Tibial nerve (tissue), 4 donors: Measurements from ENCODE around the gene ST8SIA3. TPM values are rescaled to one million over a fixed set of nuclear protein-coding genes. Genes with fewer than 3 reads are reported as not detected.

Experiments
- DNase-seq, 2 donors: peaks; one replicate each; pipeline ENCODE4 v3.0.0-alpha.2; 2019; ENCODE audit warnings: low spot score in 2 of 2
- H3K27ac ChIP-seq, 4 donors: fragments of 200-600 bp; sonication (generic) in 3 of 4; one replicate each; pipeline ENCODE4 v1.5.1; 2017 to 2019; ENCODE audit warnings: mild to moderate bottlenecking in 1 of 4
- H3K27me3 ChIP-seq, 2 donors: fragments of 200-600 bp; sonication (generic) in 1 of 2; one replicate each; pipeline versions ENCODE4 v1.5.1 to v1.6.0; 2017 to 2019
- H3K36me3 ChIP-seq, 3 donors: fragments of 200-600 bp; sonication (generic); one replicate each; pipeline ENCODE4 v1.5.1; 2018 to 2019
- H3K4me1 ChIP-seq, 4 donors: fragments of 200-600 bp; sonication (generic) in 3 of 4; one replicate each; pipeline ENCODE4 v1.5.1; 2017 to 2019
- H3K4me3 ChIP-seq, 4 donors: fragments of 200-600 bp; sonication (generic) in 3 of 4; one replicate each; pipeline ENCODE4 v1.5.1; 2017 to 2019; ENCODE audit warnings: mild to moderate bottlenecking in 1 of 4, moderate library complexity in 1 of 4
- H3K9me3 ChIP-seq, 4 donors: fragments of 200-600 bp; sonication (generic) in 3 of 4; one replicate each; pipeline ENCODE4 v1.5.1; 2017 to 2019
- EP300 ChIP-seq, 2 donors: sonication (generic); formaldehyde crosslinking; IDR thresholded peaks; one replicate each; pipeline ENCODE4 v1.6.1; 2017; ENCODE audit warnings: antibody characterized with exemption in 2 of 2, mild to moderate bottlenecking in 1 of 2
- POLR2A ChIP-seq, 2 donors: fragments of 450-650 bp; IDR thresholded peaks; one replicate each; pipeline ENCODE4 v1.6.1; 2017; ENCODE audit warnings: antibody characterized with exemption in 2 of 2, mild to moderate bottlenecking in 2 of 2, moderate library complexity in 2 of 2
- WGBS, 2 donors: methylation state at CpG; one replicate each; pipeline ENCODE4 v1.1.5; 2018; 5-methylcytosine and 5-hydroxymethylcytosine counted together
- total RNA-seq, 4 donors: library from RNA; depleted of rRNA; stranded (reverse); fragments of >200 nt; gene quantifications; one replicate each; pipeline ENCODE4 v1.1.0, GENCODE V29; 2016
- TF ChIP-seq, protein P1 (sequence below), 5 experiments: fragments of 200-600 bp in 3 of 5; fragments of 450-650 bp in 2 of 5; sonication (generic) in 3 of 5; IDR thresholded peaks; one replicate each; pipeline ENCODE4 v1.5.1; 2016 to 2019; ENCODE audit warnings: antibody characterized with exemption in 5 of 5, mild to moderate bottlenecking in 3 of 5, moderate library complexity in 2 of 5

ST8SIA3 gene
- total RNA-seq, 4 donors from 2014 or later: not detected

DNA sequence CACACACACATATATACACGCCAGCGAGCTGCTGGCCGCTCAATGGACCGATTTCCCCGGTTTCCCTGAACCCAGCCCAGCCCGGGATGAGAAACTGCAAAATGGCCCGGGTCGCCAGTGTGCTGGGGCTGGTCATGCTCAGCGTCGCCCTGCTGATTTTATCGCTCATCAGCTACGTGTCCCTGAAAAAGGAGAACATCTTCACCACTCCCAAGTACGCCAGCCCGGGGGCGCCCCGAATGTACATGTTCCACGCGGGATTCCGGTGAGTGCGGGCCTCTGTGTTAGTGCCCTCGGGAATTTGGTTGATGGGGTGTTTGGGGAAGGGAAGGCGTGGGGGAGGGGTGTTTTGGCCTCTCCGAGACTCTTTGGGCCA is 392 bp downstream of the ST8SIA3 start:
- 0 to 3% methylated on average over 5 to 22 of the region's 23 CpGs for WGBS, 2 donors
- TF ChIP-seq, protein P1, sequence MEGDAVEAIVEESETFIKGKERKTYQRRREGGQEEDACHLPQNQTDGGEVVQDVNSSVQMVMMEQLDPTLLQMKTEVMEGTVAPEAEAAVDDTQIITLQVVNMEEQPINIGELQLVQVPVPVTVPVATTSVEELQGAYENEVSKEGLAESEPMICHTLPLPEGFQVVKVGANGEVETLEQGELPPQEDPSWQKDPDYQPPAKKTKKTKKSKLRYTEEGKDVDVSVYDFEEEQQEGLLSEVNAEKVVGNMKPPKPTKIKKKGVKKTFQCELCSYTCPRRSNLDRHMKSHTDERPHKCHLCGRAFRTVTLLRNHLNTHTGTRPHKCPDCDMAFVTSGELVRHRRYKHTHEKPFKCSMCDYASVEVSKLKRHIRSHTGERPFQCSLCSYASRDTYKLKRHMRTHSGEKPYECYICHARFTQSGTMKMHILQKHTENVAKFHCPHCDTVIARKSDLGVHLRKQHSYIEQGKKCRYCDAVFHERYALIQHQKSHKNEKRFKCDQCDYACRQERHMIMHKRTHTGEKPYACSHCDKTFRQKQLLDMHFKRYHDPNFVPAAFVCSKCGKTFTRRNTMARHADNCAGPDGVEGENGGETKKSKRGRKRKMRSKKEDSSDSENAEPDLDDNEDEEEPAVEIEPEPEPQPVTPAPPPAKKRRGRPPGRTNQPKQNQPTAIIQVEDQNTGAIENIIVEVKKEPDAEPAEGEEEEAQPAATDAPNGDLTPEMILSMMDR (IDR thresholded peaks at IDR 0.05): no peak
- TF ChIP-seq EP300 (IDR thresholded peaks at IDR 0.05): no peak
- no peak for TF ChIP-seq POLR2A (IDR thresholded peaks at IDR 0.05)
- no peak for DNase-seq

DNA sequence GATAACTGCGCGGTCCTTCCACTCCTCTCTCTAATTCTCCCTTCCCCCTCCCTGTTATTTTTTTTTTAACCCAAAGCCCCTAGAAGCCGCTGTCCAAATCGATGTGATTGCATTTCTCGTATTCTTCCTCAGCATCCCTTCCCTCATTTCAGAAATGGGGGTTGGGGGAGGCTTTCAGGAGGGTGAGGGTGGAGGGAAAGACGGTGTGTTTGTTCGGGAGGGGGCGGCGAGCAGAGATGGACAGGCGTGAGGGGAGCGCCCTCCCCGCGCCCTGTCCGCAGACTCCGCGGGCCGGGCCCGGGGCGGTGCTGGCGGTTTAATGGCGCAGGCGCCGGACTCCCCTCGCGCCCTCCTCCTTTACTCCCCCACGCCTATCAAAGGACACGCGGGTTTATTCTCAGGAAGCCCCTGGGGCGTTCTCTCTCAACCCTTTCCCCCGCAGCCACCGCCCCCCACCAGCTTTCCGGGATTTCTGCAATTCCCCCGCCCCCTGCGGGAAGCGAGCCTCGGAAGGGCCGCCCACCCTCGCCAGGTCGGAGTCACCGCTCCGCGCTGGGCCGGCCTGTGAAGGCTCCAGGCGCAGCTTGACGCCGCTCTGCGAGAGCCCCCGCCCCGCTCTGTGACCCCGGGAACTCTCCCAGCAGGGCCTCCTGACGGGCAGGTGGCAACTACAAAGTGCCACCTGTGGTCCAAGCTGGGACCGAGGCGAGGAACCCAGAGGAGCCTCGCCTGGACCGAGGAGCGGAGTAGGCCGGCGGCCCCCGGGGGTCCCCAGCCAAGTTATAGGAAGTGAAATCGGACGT is 981 bp downstream of the ST8SIA3 start:
- H3K9me3 ChIP-seq: peaks cover 0 to 15% (median 0%) of the 10 kb centered on the region in 4 donors
- peaks cover 0 to 22% (median 0%) of the 10 kb centered on the region in 4 donors for H3K4me1 ChIP-seq
- no peak for DNase-seq
- TF ChIP-seq, protein P1 (IDR thresholded peaks at IDR 0.05): no peak
- TF ChIP-seq POLR2A (IDR thresholded peaks at IDR 0.05) (no peak), EP300 (IDR thresholded peaks at IDR 0.05) (no peak)
- 2 to 3% methylated on average over 49 to 51 of the region's 61 CpGs for WGBS, 2 donors
- H3K4me3 ChIP-seq: no peak overlapping the region
- H3K36me3 ChIP-seq: no peaks in the 10 kb centered on the region
- H3K27me3 ChIP-seq: peaks cover 0 to 51% of the 10 kb centered on the region in 2 donors
- no peak overlapping the region for H3K27ac ChIP-seq

More for the DNA sequence above, 392 bp downstream of the ST8SIA3 start:
- Histone ChIP-seq H3K4me3 (no peak overlapping the region), H3K4me1 (peaks cover 0 to 22% (median 0%) of the 10 kb centered on the region in 4 donors), H3K9me3 (peaks cover 0 to 15% (median 0%) of the 10 kb centered on the region in 4 donors), H3K27ac (no peak overlapping the region), H3K27me3 (peaks cover 0 to 51% of the 10 kb centered on the region in 2 donors), H3K36me3 (no peaks in the 10 kb centered on the region)

DNA sequence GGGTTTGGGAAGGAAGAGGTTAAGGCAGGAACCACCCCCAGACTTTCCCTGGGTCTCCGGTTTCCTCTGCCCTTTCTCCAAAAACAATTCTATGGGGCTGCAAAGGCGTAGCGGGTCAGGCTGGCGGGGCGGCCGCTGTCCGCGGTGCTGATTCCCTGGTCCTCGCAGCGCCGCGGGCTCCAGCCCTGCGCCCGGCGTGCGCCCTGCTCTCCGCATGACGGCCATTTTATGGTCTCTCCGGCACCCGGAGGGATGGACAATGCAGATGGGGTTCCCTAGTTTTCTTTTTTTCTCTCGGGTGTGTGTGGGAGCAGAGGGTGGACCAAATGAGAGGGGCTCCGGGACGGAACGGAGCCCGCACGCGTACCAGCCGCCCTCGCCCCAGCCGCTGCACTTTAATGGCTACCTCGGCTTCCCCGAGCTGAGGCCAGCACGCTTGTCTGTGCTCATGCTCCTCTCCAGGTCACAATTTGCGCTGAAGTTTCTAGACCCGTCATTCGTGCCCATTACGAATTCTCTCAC is 1.6 kb downstream of the ST8SIA3 start:
- Histone ChIP-seq H3K36me3 (no peaks in the 10 kb centered on the region), H3K27me3 (peaks cover 0 to 51% of the 10 kb centered on the region in 2 donors), H3K27ac (no peak overlapping the region), H3K4me1 (peaks cover 0 to 22% (median 0%) of the 10 kb centered on the region in 4 donors), H3K9me3 (peaks cover 0 to 15% (median 0%) of the 10 kb centered on the region in 4 donors), H3K4me3 (no peak overlapping the region)
- TF ChIP-seq POLR2A (IDR thresholded peaks at IDR 0.05): no peak
- TF ChIP-seq, protein P1 (IDR thresholded peaks at IDR 0.05): no peak
- no peak for TF ChIP-seq EP300 (IDR thresholded peaks at IDR 0.05)
- 3 to 5% methylated on average over 34 to 37 of the region's 37 CpGs for WGBS, 2 donors
- DNase-seq: no peak

DNA sequence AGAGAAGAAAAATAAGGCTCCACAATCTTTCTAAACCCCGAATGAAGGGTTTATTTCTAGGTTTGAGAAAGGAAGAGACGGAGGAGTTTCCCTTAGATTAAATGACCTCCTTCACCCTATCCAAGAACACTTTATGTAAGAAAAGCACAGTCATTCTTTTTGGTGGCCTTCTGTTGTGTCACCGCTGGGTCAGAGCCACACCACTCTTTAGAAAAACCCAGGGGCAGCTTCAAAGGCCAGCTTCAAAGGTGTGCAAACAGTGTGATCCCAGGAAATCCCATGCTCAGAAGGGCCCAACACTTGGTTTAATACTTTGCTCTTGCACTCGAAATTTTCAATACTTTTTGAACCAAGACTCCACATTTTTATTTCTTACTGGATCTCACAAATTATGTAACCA is 7.1 kb downstream of the ST8SIA3 start:
- DNase-seq: no peak
- Histone ChIP-seq H3K27me3 (peaks cover 0 to 5% of the 10 kb centered on the region in 2 donors), H3K4me3 (no peak overlapping the region), H3K36me3 (no peaks in the 10 kb centered on the region), H3K4me1 (no peaks in the 10 kb centered on the region), H3K27ac (no peak overlapping the region), H3K9me3 (peaks cover 0 to 6% (median 0%) of the 10 kb centered on the region in 4 donors)
- TF ChIP-seq EP300 (IDR thresholded peaks at IDR 0.05): no peak
- TF ChIP-seq, protein P1 (IDR thresholded peaks at IDR 0.05): no peak
- no peak for TF ChIP-seq POLR2A (IDR thresholded peaks at IDR 0.05)
- WGBS, 2 donors: 62 to 71% methylated on average over 4 of the region's 4 CpGs

DNA sequence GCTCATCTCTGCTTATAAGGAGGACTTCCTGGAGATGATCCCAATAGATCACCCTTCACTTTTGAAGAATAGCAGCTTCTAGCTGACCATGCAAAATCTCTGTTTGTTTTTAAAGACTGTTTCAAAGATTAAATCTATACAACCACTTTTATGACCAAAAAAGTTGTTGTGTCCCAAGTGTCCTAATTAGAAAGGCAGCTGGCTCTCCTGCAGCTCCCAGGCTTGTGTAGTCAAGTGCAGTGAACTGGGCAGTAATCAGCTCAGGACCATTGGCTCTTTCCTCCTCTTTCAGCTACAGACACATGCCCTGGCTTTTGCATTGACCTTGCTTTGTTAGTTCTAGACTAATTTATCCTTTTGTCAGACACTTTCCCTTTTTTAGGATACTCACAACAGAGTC is 10.4 kb downstream of the ST8SIA3 start:
- Histone ChIP-seq H3K36me3 (no peaks in the 10 kb centered on the region), H3K4me1 (no peaks in the 10 kb centered on the region), H3K9me3 (no peaks in the 10 kb centered on the region), H3K4me3 (no peak overlapping the region), H3K27me3 (no peaks in the 10 kb centered on the region), H3K27ac (no peak overlapping the region)
- DNase-seq: no peak
- TF ChIP-seq, protein P1 (IDR thresholded peaks at IDR 0.05): no peak
- TF ChIP-seq POLR2A (IDR thresholded peaks at IDR 0.05) (no peak), EP300 (IDR thresholded peaks at IDR 0.05) (no peak)
